MCF 10A (cell line): ENCODE measurements around the gene DSG3. TPM values are rescaled to one million over a fixed set of nuclear protein-coding genes. Genes with fewer than 3 reads are reported as not detected.

Experiments used
- BruUV-seq: library from RNA; stranded (reverse); fragments of 400-500 nt; replicated peaks from 2 replicates; lab custom pipeline; 2021; lab: Mats Ljungman, UMichigan
- CTCF ChIA-PET: fragments of 300-600 bp; sonication (Branson Sonifier 250); formaldehyde crosslinking; extraction: SDS; loops from one replicate; lab custom pipeline; 2021; ENCODE audit warnings: antibody characterized with exemption, inconsistent platforms; lab: Yijun Ruan, JAX
- POLR2A ChIA-PET: fragments of 300-600, 350-650 bp; sonication (Branson Sonifier 250); formaldehyde crosslinking; extraction: SDS; loops from one replicate; lab custom pipeline; 2020; ENCODE audit warnings: antibody characterized with exemption, inconsistent platforms; lab: Yijun Ruan, JAX
- DNase-seq: peaks from one replicate; pipeline ENCODE4 v3.0.0-alpha.2; 2018; ENCODE audit not compliant: unreplicated experiment
- H3K27ac Mint-ChIP-seq: one replicate; pipeline ENCODE4 v1.8.0; 2022; ENCODE audit warnings: mild to moderate bottlenecking, low read depth, mixed read lengths; ENCODE audit not compliant: unreplicated experiment
- H3K27me3 Mint-ChIP-seq: one replicate; pipeline ENCODE4 v1.8.0; 2022; ENCODE audit warnings: mixed read lengths; ENCODE audit not compliant: insufficient read depth, unreplicated experiment
- H3K36me3 Mint-ChIP-seq: one replicate; pipeline ENCODE4 v1.8.0; 2022; ENCODE audit warnings: mild to moderate bottlenecking, moderate library complexity, mixed read lengths; ENCODE audit not compliant: insufficient read depth, unreplicated experiment
- H3K4me1 Mint-ChIP-seq: one replicate; pipeline ENCODE4 v1.8.0; 2022; ENCODE audit warnings: mixed read lengths; ENCODE audit not compliant: insufficient read depth, unreplicated experiment
- H3K4me3 Mint-ChIP-seq: one replicate; pipeline ENCODE4 v1.8.0; 2022; ENCODE audit warnings: mild to moderate bottlenecking, moderate library complexity, mixed read lengths; ENCODE audit not compliant: unreplicated experiment
- H3K9me3 Mint-ChIP-seq: one replicate; pipeline ENCODE4 v1.8.0; 2022; ENCODE audit warnings: mixed read lengths; ENCODE audit not compliant: unreplicated experiment
- intact Hi-C: fragments of 100-400 bp; cut with micrococcal nuclease; formaldehyde crosslinking; loops from 2 replicates; pipeline ENCODE4 v1.14.1; 2022
- total RNA-seq: library from RNA; stranded (reverse); gene quantifications from 2 replicates; pipeline ENCODE4 v1.2.3, GENCODE V29; 2022
- TF ChIP-seq, protein P1 (sequence below): fragments of 200-600 bp; IDR thresholded peaks from one replicate; pipeline ENCODE4 v1.8.0; 2022; ENCODE audit warnings: antibody characterized with exemption, mild to moderate bottlenecking; ENCODE audit not compliant: unreplicated experiment

The DSG3 gene
- total RNA-seq, 1 experiment from 2014 or later, result 68.5 TPM

DNA sequence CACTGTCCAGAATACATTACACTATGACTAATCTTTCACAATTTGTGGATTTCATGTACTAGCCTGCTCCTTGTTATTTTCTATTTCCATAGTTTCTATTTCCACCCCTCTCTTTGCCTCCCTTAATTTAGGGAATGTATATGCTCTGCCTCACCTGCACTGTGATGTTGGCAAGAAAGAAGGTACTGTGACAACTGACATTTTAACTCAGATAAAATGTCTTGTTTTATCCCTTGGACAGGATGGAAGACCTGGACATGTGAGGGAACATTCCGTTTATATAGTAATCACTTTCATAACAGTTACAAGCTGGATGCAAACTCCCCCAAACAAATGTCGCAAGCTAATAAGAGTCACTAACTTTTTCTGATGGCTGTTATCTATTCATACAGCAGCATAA lies 21.5 kb upstream of the DSG3 start:
- no TSS peak for BruUV-seq
- peaks cover 23% of the 10 kb centered on the region for H3K4me1 Mint-ChIP-seq
- TF ChIP-seq, protein P1, sequence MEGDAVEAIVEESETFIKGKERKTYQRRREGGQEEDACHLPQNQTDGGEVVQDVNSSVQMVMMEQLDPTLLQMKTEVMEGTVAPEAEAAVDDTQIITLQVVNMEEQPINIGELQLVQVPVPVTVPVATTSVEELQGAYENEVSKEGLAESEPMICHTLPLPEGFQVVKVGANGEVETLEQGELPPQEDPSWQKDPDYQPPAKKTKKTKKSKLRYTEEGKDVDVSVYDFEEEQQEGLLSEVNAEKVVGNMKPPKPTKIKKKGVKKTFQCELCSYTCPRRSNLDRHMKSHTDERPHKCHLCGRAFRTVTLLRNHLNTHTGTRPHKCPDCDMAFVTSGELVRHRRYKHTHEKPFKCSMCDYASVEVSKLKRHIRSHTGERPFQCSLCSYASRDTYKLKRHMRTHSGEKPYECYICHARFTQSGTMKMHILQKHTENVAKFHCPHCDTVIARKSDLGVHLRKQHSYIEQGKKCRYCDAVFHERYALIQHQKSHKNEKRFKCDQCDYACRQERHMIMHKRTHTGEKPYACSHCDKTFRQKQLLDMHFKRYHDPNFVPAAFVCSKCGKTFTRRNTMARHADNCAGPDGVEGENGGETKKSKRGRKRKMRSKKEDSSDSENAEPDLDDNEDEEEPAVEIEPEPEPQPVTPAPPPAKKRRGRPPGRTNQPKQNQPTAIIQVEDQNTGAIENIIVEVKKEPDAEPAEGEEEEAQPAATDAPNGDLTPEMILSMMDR, result no peak
- H3K9me3 Mint-ChIP-seq, result no peaks in the 10 kb centered on the region
- H3K4me3 Mint-ChIP-seq, result no peak overlapping the region
- H3K27me3 Mint-ChIP-seq, result no peaks in the 10 kb centered on the region
- H3K36me3 Mint-ChIP-seq, result no peaks in the 10 kb centered on the region
- CTCF ChIA-PET, result interaction anchor here (0.9 to 2.4 kb wide), 8 partner anchors 14 to 87 kb away, joined by 3 to 18 read pairs (median 4); no protein-coding TSS in a partner anchor
- H3K27ac Mint-ChIP-seq, result peak overlapping the region; percentile 82
- intact Hi-C loops, result loop anchor here (10.0 kb wide), 2 partner anchors 321 to 431 kb away; partner anchors contain the start of gene DSC2
- DNase-seq, result peak; percentile 10
- POLR2A ChIA-PET, result interaction anchor here (0.5 to 8.9 kb wide), 11 partner anchors 16 to 385 kb away, joined by 3 to 219 read pairs (median 3); partner anchors contain the start of genes DSC3 and DSG3

DNA sequence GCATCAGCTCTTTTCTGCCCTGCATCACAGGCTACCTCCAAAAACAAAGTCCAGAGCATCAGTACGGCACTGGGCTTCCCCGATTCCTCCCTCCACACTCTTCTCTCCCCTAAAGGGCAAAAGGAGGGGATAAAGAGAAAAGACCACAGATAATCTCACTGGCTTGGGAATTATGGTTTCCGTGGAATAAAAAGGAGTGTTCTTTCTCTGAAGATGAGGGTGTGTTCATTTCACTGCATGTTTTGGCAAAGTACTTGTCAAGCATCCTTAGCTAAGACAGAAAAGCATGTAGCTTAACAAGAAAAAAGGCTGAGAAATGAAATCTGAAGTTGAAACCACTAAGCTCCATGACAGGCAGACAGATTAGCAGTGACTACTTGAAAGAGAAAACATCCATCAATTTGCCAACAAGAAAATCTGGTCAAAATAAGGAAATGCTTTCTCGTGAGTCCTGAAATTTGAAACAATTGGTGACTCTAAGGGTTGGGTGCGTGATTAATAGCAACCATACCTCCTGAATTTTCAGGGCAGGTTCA lies 20.6 kb upstream of the DSG3 start:
- CTCF ChIA-PET, result interaction anchor here (0.6 to 1.2 kb wide), 3 partner anchors 15 to 60 kb away, joined by 3 read pairs; no protein-coding TSS in a partner anchor
- Mint-ChIP-seq H3K36me3 (no peaks in the 10 kb centered on the region), H3K27ac (peak overlapping the region; percentile 21), H3K4me1 (peaks cover 23% of the 10 kb centered on the region), H3K4me3 (no peak overlapping the region), H3K27me3 (no peaks in the 10 kb centered on the region), H3K9me3 (no peaks in the 10 kb centered on the region)
- DNase-seq, result no peak
- POLR2A ChIA-PET, result interaction anchor here (0.7 to 8.9 kb wide), 5 partner anchors 25 to 386 kb away, joined by 3 to 219 read pairs (median 3); partner anchors contain the start of gene DSG3
- intact Hi-C loops, result loop anchor here (10.0 kb wide), 2 partner anchors 322 to 432 kb away; partner anchors contain the start of gene DSC2
- TF ChIP-seq, protein P1, result no peak
- no TSS peak for BruUV-seq

DNA sequence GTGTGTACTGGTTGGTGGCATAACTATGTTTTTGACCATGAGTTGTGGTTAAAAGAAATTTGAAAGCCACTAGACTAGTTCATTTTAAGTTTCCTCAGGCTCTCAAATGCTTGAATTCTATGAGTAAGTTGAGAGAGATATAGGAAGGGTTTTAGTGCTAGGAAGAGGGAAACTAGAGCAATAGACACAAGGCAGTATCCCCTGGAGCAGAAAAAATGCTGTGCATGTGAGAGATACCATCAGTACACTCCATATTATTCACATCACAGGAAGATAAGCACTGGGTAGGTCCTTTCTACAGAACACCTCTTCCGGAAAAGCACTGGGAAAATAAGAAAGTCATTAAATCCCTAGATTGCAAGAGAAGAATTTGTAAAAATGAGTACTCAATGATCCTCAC lies 19.3 kb upstream of the DSG3 start:
- H3K9me3 Mint-ChIP-seq, result no peaks in the 10 kb centered on the region
- H3K36me3 Mint-ChIP-seq, result no peaks in the 10 kb centered on the region
- DNase-seq, result no peak
- intact Hi-C loops, result loop anchor here (10.0 kb wide), 2 partner anchors 323 to 433 kb away; partner anchors contain the start of gene DSC2
- no TSS peak for BruUV-seq
- no peak overlapping the region for H3K4me3 Mint-ChIP-seq
- ChIA-PET POLR2A (interaction anchor here (8.9 kb wide), 1 partner anchor 23 kb away, joined by 219 read pairs; the partner anchor contains the start of gene DSG3), CTCF (no interaction called here)
- no peak overlapping the region for H3K27ac Mint-ChIP-seq
- no peaks in the 10 kb centered on the region for H3K27me3 Mint-ChIP-seq
- TF ChIP-seq, protein P1, result no peak
- peaks cover 23% of the 10 kb centered on the region for H3K4me1 Mint-ChIP-seq

GRCh38 chr18:31429623-31430022 lies 17.9 kb upstream of the DSG3 start:
- CTCF ChIA-PET, result interaction anchor here (0.5 to 1.1 kb wide), 8 partner anchors 11 to 296 kb away, joined by 3 to 5 read pairs (median 3); partner anchors contain the start of gene DSG3
- Mint-ChIP-seq H3K27ac (peak overlapping the region; percentile 46), H3K4me1 (peaks cover 18% of the 10 kb centered on the region), H3K4me3 (peak overlapping the region; percentile 5), H3K36me3 (no peaks in the 10 kb centered on the region), H3K27me3 (no peaks in the 10 kb centered on the region), H3K9me3 (no peaks in the 10 kb centered on the region)
- BruUV-seq, result no TSS peak
- TF ChIP-seq, protein P1, result no peak
- POLR2A ChIA-PET, result interaction anchor here (0.6 to 2.7 kb wide), 19 partner anchors 10 to 390 kb away, joined by 3 to 32 read pairs (median 4); partner anchors contain the start of genes DSC3 and DSG3
- intact Hi-C loops, result loop anchor here (10.0 kb wide), 2 partner anchors 325 to 435 kb away; partner anchors contain the start of gene DSC2
- DNase-seq, result peak; percentile 72
